ENCODE data around the gene SMTNL2.

The SMTNL2 gene

GRCh38 chr17:4584101-4584916, at the start of gene SMTNL2:
Gene SMTNL2, plus strand, starts transcription at chr17:4584529. Its CDS starts 77 bp downstream, at chr17:4584606.
- no peak within 1 kb of the TSS for H3K4me3 ChIP-seq (ENCODE audit: low read depth, low read length)
- no peak for TF ChIP-seq MAX (IDR thresholded peaks at IDR 0.05; ENCODE audit: low read depth, low read length)
- no peak for TF ChIP-seq POLR2A (IDR thresholded peaks at IDR 0.05; ENCODE audit: extremely low read depth, insufficient read length)
- no peak for TF ChIP-seq MYC (IDR thresholded peaks at IDR 0.05; ENCODE audit: low read depth, low read length)
- TF ChIP-seq CTCF (IDR thresholded peaks at IDR 0.05; ENCODE audit: low read depth, low read length) = no peak

DNA sequence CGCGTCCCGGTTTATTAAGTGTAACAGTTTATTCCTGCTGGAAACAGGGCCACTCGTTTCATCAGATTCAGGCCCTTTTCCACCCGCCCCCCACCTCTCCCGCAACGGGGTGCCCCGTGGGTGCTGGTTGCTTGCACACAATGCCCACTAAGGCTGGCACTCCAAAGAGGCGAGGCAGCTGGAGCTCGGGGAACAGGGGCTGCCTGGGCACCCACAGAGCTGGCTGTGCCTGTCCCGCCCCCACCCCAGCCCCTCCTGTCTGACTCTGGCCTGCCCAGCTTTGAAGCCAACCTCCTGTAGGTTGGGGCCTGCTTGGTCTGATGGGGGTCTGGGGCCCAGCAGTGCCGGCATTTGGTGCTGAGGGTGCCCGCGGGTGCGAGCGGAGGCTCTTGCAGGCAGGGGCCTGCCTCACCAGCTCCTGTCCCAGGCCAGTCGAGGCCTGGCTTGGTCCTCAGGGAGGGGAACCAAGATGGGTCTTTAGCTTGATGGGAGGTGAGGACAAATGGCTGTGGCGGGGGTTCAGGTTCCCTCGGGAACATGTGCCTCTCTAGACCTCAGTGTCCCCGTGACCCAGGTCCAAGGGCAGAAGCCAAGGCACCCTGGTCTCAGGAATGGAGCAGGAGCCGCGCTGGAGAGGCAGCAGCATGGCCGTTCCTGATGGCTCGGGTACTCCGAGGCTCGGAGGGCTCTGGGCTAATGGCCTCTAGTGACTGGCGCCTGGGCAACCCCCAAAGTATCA, 49.2 kb upstream of the SMTNL2 start:
- TF ChIP-seq MAX (IDR thresholded peaks at IDR 0.05; ENCODE audit: low read depth, low read length) = no peak
- TF ChIP-seq CTCF (IDR thresholded peaks at IDR 0.05; ENCODE audit: low read depth, low read length) = no peak
- TF ChIP-seq POLR2A (IDR thresholded peaks at IDR 0.05; ENCODE audit: extremely low read depth, insufficient read length) = no peak
- TF ChIP-seq MYC (IDR thresholded peaks at IDR 0.05; ENCODE audit: low read depth, low read length) = no peak
- DNase-seq (ENCODE audit: low read depth) = peak; percentile 39
- H3K4me3 ChIP-seq (ENCODE audit: low read depth, low read length) = no peak overlapping the region

More at GRCh38 chr17:4584101-4584916, at the start of gene SMTNL2:
- DNase-seq (ENCODE audit: low read depth) = no peak

DNA sequence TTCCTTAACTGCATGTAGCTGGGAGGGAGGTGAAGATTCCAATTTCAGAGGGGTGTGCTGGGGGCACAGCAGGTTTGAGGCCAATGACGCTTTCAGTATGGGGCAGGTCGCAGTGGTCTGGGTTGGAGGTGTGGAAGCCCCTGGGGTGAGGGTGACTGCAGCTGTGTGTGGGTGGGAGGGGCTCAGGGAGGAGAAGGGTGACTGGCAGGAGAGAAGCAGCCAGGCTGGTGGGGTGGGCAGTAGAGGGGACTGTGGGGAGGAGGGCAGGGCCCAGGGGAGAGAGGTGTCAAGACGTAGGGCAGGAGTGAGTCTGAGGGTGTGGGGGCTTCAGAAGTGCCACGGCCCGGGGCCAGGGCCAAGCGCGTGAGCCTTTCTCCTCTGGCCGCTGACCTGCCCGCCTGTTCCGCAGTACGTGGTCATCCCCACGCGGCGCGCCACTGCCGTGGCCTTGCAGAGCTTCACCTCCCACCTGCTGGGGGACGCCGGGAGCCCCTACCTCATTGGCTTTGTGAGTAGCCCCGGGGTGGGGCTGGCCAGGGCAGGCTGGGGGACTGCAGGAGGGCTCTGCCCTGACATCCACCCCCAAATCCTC, 48.6 kb upstream of the SMTNL2 start:
- peak; percentile 36 for DNase-seq (ENCODE audit: low read depth)
- H3K4me3 ChIP-seq (ENCODE audit: low read depth, low read length) = no peak overlapping the region

DNA sequence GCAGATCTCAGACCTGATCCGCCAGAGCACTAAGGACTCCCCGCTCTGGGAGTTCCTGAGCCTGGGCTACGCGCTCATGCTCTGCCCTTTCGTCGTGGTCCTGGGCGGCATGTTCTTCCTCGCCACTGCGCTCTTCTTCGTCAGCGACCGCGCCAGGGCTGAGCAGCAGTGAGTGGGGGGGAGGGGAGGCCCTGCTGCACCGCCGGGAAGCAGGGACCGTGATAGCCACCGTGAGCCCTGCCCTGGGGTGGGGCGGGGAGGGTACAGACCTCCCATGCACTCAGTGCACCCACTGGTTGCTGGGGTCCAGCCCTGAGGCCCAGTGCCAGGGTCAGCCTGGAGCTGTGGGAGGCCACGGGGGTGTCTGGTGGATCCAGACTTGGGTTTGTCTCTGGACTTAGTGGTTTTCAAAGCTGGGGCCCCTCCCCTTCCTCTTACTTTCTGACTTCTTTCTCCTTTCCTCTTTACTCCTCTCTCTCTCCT, 48.0 kb upstream of the SMTNL2 start:
- H3K4me3 ChIP-seq (ENCODE audit: low read depth, low read length) = no peak overlapping the region
- TF ChIP-seq CTCF (IDR thresholded peaks at IDR 0.05; ENCODE audit: low read depth, low read length) = no peak
- TF ChIP-seq MYC (IDR thresholded peaks at IDR 0.05; ENCODE audit: low read depth, low read length) = no peak
- TF ChIP-seq MAX (IDR thresholded peaks at IDR 0.05; ENCODE audit: low read depth, low read length) = no peak
- TF ChIP-seq POLR2A (IDR thresholded peaks at IDR 0.05; ENCODE audit: extremely low read depth, insufficient read length) = no peak
- DNase-seq (ENCODE audit: low read depth) = peak; percentile 49

More for the DNA sequence above, 48.6 kb upstream of the SMTNL2 start:
- TF ChIP-seq CTCF (IDR thresholded peaks at IDR 0.05; ENCODE audit: low read depth, low read length) = no peak
- no peak for TF ChIP-seq MAX (IDR thresholded peaks at IDR 0.05; ENCODE audit: low read depth, low read length)
- no peak for TF ChIP-seq POLR2A (IDR thresholded peaks at IDR 0.05; ENCODE audit: extremely low read depth, insufficient read length)
- TF ChIP-seq MYC (IDR thresholded peaks at IDR 0.05; ENCODE audit: low read depth, low read length) = no peak

- peak; percentile 37 for DNase-seq (ENCODE audit: low read depth)
- no peak for TF ChIP-seq MAX (IDR thresholded peaks at IDR 0.05; ENCODE audit: low read depth, low read length)
- no peak for TF ChIP-seq MYC (IDR thresholded peaks at IDR 0.05; ENCODE audit: low read depth, low read length)
- no peak for TF ChIP-seq CTCF (IDR thresholded peaks at IDR 0.05; ENCODE audit: low read depth, low read length)
- TF ChIP-seq POLR2A (IDR thresholded peaks at IDR 0.05; ENCODE audit: extremely low read depth, insufficient read length) = no peak
- H3K4me3 ChIP-seq (ENCODE audit: low read depth, low read length) = no peak overlapping the region
These were observed 47.5 kb upstream of the SMTNL2 start for GRCh38 chr17:4536742-4537411.

All from NB4 (cell line).